GM10266 (cell line): ENCODE results near the gene TAF3.

Experiments
- DNase-seq: peaks from one replicate; pipeline ENCODE4 v3.0.0; 2012; ENCODE audit errors: extremely low spot score
- CTCF ChIP-seq: IDR thresholded peaks from 2 replicates; pipeline ENCODE4 v1.5.1; 2012; ENCODE audit warnings: mild to moderate bottlenecking, low read depth; ENCODE audit not compliant: control insufficient read depth, insufficient read depth; ENCODE audit errors: missing control alignments

The TAF3 gene

DNA sequence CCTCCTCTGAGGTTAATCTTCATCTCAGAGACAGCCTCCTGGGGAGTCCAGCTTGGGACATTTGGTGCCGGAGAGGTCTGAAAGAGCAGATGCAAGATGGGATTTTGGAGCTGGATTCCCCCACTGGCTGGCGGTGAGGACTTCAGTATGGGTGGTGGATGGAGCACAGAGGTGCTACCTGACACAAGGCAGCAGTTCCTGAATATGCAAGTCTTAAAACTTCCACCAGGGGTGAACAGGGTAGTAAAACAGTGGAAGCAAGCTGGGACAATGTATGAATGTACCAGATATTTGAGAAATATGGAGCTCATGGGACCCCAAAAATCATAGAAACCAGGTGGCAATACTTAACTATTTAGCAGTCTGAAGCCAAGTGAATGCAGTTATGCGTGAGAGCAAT lies 4.8 kb upstream of the TAF3 start:
- no peak for TF ChIP-seq CTCF
- no peak for DNase-seq

- TF ChIP-seq CTCF, result no peak
- DNase-seq, result no peak
Observed at GRCh38 chr10:7817576-7817975, 729 bp upstream of the TAF3 start.

- no peak for TF ChIP-seq CTCF
- DNase-seq, result peak; percentile 14
Observed at GRCh38 chr10:7817984-7818294, 366 bp upstream of the TAF3 start.

DNA sequence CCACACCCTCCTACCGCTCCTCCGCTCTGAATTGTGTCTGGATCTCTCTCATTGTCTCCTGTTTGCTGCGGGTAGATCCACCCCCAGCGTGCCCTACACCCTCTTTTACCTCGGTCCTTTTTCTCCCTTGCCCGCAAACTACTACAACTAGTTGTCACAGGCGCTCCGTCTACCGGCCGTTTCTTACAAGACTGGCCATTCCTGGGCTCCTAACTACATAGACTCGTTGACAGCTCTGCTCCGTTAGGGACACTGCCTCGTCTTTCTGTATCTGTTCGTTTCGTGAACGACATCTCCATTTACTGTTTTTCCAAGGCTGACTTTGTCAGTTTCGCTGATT lies 786 bp downstream of the TAF3 start:
- peak; percentile 48 for DNase-seq
- TF ChIP-seq CTCF, result peak; percentile 50

DNA sequence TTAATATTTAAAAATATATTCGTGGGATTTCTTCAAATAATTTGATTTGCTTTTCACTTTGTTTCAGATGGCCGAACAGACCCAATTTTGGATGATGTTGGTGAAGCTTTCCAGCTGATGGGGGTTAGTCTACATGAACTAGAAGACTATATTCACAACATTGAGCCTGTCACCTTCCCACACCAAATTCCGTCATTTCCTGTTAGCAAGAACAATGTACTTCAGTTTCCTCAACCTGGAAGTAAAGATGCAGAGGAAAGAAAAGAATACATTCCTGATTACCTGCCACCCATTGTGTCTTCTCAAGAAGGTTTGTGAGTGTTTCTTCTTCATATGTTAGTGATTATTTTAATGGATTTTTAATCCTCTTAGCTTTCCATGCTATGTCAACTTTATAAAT lies 5.9 kb downstream of the TAF3 start:
- DNase-seq, result no peak
- no peak for TF ChIP-seq CTCF

DNA sequence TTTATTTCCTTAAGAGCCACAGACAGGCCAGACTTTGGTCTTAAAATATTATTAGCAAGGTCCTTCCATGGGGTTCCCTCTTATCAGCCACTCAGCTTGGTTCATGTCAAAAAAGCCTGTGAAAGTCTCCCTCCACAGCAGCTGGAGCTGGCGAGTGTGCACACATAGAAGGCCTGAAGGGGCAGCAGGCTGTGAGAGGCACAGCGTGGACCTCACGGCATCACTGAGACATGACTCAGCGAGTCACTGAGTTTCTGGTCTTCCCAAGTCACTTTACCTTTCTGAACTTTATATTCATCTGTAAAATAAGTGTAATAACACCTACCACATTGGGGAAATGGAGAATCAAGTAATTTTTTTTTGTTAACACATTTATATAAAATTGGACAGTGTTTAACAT lies 8.7 kb downstream of the TAF3 start:
- DNase-seq, result no peak
- TF ChIP-seq CTCF, result no peak

- DNase-seq, result no peak
- TF ChIP-seq CTCF, result no peak
Observed at GRCh38 chr10:7829289-7829834, 11.1 kb downstream of the TAF3 start.

DNA sequence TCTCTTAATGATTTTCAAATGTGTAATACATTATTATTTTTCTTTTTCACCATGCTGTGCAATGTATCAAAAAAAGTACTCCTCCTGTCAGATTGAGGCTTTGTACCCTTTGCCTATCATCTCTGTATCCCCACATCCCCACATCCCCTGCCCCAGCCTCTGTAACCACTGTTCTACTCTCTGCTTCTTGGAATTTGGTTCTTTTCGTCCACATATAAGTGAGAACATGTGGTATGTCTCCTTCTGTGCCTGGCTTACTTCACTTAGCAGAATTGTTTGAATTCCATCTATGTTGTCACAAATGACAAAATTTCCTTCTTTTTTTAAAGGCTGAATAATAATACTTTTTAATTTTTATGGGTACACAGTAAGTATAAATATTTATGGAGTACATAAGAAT lies 13.8 kb downstream of the TAF3 start:
- no peak for DNase-seq
- TF ChIP-seq CTCF, result no peak
